HG03460 (cell line): ENCODE results near the gene ARMC9.

ENCODE experiments used
- ATAC-seq: cut with Tn5 transposase; IDR thresholded peaks from one replicate; pipeline ENCODE4 v1.9.1; 2021; ENCODE audit not compliant: unreplicated experiment

Gene ARMC9

DNA sequence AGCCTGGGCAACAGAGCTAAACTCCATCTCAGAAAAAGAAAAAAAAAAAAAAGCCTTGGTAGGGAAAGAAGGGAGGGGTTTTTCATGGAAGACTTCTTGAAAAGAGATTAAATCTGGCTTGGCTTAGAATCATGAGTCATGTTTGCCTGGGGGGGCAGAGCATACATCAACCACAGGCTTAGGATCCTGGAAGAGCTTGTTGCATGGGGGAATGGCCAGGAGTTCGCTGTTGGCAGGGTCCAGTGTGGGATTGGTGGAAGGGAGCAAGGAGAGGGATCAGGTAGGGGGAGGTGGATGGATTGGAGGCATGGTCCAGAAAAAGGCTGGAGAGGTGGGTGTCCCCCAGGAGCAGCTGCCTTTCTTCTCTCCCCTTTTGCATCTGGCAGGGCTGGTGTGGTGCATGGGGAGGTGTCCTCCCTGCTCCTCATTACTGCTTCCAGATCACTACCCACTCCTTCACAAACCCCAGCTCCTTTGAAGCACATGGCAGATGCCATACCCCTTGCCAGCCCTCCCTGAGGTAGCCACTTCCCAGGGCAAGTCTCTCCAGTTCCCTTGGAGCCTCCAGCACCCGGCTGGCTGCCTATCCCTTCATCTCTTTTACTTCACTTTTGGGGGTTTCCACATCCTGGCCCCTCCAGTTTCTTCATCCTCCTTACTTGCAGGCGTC is 2.5 kb downstream of the ARMC9 start:
- no peak for ATAC-seq

DNA sequence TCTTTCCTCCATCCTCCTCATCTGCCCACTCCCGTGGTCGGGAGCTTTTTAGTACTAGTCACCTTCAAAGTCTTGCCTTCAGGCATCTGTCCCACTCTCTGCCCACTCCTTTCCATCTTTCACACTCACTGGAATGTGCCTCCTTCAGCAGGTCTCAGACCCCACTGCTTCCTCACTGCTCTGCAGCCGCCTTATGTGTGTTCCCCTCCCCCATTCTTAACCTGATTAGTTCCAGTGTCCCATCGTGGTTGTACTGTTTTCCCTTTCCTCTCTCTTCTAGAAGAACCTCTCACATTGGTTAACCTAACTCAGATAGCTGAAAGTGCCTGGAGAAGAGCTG is 3.0 kb downstream of the ARMC9 start:
- no peak for ATAC-seq

DNA sequence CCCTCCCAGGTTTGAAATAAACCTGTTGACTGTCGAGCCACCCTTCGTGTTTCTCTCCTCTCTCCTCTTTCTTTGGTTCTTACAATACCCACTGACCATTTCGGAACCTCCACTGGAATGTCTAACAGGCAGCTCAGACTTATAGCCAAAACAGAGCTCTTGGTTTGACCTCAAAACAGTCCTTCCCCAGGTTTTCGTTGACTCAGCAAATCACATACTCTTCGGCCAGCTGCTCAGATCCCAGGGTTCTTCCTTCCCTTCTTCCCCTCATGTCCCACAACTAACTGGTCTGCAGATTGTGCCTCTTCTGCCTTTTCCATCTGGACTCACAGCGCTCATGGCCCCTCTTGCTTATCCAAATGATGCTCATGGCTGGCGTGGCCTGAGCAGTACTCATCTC is 4.7 kb downstream of the ARMC9 start:
- no peak for ATAC-seq

DNA sequence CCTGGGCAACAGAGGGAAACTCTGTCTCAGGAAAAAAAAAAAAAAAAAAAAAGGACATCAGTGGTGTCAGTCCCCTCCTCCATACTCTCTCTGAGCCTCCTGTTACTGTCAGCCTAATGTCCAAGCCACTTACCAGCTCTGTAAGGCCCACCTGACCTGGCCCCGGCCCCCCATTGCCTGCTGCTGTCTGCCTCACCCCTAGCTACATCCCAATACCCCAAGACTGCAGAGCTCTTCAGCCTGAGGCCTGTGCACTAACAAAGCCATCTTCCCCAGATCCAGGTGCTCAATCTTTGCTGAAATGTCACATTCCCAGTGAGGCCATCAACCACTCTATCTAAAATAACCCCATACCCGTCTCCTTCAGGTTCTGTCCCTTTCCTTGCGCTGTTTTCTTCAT is 5.7 kb downstream of the ARMC9 start:
- no peak for ATAC-seq

DNA sequence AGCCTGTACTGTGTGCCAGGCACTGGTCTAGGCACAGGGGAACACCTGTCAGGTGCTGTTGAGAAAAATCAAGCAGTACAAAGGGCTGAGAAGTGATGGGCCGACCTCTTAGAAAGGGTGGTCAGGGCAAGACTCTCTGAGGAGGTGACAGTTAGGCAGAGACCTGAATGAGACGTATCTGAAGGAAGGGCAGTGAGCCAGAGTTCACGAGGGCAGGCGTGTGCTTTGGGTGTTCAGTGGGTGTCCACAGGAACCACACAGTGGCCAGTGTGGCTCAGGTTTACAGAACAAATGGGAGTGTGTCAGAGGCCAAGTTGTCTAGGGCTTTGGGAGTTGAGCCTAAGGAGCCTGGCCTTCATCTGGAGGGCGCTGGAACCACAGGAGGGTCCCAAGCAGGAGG is 6.2 kb downstream of the ARMC9 start:
- ATAC-seq = no peak

DNA sequence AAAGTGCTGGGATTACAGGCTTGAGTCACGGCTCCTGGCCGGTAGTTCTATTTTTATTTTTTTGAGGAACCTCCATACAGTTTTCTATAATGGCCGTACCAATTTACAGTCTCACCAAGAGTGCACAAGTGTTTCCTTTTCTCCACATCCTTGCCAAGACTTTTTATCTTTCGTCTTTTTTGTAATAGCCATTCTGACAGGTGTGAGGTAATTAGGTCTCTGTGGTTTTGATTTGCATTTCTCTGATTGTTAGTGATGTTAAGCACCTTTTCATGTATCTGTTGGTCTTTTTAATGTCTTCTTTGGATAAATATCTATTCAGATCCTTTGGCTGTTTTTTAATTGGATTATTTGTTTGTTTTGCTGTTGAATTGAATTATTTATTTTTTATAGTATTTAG is 9.3 kb downstream of the ARMC9 start:
- no peak for ATAC-seq

DNA sequence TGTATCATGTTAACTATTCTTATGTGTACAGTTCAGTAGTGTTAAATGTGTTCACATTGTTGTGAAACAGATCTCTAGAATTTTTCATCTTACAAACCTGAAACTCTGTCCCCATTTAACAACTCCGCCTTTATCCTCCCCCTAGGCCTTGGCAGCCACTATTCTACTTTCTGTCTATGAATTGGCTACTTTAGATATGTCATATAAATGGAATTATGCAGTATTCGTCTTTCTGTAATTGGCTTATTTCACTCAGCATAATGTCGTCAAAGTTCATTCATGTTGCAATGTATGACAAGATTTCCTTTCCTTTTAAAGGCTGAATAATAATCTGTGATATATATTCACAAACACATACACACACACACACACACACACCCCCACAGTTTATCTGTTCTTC is 12.4 kb downstream of the ARMC9 start:
- no peak for ATAC-seq

DNA sequence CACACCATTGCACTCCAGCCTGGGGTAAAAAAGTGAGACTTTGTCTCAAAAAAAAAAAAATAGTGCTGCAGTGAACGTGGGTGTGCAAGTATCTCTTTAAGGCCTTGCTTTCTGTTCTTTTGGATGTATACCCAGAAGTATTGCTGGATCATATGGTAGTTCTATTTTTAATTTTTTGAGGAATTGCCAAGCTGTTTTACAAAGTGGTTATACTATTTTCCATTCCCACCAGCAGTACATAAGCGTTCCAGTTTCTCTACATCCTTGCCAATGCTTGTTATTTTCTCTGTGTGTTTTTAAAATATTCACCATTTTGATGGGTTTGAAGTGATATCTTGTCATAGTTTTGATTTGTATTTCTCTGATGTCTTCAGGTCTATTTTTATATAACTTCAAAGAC is 13.1 kb downstream of the ARMC9 start:
- ATAC-seq = no peak

DNA sequence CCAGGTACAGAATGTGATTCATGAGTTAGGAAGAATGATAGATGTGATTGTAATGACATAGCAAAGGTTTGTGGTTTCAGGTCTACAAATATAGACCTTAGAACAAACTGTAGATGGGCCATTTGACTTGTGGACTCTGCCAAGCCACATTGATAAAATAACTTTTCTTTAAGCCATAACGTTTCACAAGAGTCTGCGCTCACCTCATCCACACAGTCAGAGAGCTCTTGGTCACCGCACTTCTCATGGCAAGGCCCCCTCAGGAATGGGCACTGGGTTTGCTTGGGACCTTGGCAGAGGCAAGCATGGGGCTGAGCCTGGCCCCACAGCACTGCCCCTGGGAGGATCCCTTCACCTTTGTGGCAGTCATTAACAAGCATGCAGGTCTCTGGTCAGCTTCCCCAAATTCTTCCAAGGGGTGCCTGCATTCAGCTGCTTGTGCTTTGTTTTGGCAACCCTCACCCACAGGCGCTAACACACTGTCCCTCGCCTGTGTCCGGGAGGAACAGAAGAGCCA is 14.0 kb downstream of the ARMC9 start:
- ATAC-seq = no peak

DNA sequence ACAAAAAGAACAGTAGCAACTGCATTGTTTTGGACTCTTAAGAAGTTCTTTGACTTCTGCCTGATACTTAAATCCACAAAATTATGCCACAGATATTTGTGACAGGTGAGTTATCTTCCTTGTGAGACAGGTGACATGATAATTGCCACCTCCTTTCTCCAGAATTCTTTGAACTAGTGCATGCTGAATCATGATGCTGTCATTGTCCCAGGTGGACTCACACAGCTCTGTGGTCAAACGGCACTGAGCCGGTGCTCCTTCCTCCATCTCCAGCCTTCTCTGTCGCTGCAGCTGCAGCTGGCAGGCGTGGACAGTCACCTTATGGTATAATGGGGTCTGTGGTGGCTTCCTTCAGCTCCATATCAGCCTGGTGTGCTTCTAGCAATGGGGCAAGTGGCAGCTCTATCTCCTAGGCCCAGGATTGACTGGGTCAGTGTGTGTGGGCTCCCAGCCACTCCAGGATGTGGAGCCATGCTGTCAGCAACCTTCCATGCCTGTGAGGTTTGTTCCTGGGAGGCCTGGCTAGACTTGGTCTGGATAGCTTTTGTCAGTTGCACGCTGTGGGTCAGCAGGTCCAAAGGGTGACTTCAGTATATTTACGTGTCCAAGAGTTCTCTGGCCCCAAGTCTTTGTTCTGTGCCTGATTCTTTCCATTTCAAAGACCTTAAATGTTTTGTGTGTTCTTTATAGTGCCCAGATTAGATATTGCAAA is 15.7 kb downstream of the ARMC9 start:
- ATAC-seq = no peak

DNA sequence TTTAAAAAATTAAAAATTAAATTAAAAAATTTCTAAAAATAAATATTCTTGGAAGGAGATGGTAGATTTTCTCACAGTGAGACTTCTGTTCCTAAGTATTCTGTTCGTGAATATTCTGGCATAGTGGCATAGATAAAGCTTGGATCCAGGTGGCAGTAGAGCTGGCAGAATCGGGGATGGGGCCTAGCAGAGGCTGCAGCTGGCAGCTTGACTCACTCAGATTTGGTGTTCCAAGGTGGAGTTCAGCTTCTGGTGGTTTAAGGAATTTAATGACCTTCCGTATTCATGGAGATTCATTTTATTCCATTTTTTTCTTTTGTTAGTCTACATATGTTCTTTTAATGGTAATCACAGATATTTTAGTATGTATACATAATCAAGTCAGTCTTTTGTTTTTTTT is 19.9 kb downstream of the ARMC9 start:
- no peak for ATAC-seq

DNA sequence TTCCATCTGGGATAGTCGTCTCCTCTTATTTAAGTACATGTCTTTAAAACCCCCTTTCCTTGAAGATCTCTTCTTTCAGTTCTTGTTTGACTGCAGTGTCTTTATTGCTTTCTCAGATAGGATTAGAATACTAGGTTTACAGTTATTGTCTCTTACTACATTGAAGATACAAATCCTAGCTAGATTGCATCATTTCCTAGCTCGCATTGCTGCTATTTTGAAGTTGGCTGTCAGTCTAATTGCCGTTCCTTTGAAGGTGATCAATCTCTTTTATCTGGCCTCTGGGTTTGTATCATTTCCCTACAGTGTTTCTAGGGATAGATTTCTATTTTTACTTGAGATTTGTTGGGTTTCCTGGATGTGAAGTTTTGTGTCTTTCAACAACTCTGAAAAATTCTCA is 20.9 kb downstream of the ARMC9 start:
- no peak for ATAC-seq

DNA sequence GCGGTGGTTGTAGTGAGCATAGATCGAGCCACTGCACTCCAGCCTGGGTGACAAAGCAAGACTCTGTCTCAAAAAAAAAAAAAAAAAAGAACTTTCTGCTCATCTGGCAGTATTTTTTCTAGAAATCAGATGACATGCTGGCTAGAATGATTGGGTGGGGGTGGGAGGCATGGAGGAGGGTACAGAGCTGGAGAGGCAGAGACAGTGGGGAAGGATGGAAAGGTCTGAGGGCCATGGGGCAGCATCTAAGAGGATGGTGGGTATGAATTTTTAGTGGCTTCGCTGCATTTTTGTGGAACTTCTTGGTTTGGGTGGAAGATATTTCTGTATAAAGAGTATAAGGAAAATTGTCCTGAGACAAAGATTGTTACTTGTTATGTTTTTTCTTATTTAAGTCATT is 23.3 kb downstream of the ARMC9 start:
- no peak for ATAC-seq

DNA sequence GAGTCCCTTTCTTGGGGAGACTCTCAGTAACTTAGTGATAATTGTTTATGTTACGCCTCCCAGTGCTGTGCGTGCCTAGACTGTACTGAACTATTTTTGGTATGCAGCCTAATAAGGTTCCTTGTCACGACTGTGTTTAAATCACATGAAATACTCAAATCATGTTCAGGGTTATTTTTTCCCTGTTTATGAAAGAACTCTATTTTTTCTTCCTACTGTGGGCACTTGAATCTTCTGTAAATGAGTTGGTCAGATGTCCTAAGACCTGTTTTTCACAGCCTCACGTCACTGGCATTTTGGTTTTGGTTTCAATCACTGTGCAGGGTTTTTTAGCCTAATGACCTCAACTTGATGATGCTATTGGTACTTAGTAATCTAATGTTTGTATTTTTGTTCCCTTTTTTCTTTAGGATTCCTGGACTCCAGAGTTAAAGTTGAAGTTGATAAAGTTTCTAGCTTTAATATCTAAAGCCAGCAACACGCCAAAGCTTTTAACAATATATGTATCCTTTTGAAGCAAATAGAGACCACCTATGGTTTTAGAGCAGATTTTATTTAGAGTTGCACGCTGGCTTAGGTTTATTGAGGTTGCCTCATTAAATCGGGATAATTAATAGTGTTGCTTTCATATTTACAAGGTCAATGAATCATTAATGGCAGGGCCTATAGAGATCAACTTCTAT is 24.0 kb downstream of the ARMC9 start:
- ATAC-seq = no peak

DNA sequence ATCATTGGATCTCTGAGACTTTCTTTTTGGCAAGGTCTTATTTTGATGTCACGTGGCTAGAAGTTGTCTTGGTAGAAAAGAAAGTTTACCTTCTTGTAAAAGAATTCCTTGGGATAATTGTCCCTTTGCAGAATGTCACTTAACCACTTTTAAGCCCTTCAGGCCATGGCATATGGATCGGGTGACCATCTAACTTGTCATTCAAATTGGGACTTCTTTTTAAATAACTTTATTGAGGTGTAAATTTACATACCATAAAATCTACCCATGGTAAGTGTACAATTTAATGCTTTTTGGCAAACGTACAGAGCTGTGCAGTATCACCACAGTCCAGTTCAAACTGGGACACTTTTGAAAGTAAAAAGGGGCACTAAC is 24.6 kb downstream of the ARMC9 start:
- no peak for ATAC-seq

DNA sequence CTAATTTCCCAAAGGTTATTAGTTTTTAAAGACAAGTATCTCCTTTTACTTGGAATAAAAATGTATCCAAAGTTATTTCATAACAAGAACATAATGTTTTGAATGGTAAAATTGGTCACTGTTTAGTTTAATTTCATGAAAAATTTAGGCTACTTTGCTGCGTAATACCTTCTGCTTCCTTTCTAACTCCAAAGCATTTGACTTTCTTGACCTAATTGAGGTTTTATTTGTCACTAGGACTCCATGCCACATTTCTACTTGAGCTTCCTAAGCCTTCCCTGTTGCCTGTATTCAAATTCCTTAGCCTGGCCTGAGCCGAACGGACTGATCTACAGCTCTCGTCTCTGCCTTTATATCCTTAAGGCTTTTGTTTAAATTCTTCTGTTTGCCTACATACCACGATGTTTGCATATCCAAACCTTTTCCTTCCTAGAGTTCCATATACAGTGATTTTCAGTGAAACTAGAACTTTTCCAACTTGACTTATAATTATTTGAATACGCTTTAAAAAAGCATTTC is 25.1 kb downstream of the ARMC9 start:
- ATAC-seq = no peak

DNA sequence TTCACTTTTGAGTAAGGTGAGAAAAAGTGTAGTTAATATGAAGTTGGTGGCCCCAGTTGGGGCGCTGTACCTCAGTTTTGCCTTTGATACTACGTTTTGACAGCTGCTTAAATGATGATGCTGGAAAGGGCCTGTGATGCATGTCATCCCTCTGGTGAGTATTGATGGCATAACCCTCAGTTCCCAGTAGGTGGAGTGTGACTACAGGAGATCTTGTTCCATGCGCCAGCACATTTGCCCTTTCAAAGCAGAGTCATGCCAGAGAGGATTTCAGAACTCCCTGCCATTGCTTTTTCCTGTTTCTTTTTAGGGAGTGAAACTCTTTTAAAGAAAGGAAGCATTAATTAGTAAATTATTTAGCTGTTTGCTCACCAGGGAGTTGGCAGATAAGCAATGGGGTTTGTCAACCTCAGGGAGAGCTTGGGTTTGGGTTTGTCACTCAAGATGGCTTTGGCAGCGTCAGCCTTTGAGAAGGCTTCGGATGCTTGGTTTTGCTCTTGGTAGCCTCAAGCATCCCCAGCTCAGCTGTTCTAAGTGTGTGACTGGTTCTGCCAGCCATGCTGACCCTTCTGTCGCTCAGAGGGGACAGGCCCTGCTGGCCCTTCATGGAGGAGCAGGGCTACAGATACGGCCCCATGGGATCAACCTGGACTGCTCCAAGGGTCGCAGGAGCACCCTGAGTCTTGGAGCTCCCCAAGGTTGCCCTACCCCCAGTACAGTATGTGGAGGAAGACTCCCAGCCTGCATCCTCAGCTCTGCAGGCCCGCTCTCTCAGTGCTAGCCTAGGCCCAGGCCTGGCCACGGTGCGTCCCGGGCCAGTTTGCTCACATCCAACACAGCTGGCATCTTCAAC is 29.1 kb downstream of the ARMC9 start:
- peak; percentile 47 for ATAC-seq

DNA sequence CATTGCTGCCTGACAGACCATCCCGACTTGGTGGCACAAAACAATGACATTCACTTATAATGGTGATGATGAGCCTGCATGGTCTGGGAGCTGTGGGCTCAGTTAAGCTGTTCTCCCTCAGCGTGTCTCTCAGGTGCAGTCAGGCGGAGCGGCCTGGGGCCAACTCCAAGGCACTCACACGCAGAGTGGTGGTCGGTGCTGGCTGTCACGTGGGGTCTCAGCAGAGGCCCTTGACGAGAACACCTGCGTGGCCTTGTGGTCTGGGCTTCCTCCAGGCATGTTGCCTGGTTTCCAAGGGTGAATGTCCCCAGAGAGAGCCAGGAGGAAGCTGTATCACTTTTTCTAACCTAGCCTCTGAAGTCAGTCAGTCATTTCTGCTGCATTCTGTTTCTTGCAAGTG is 29.8 kb downstream of the ARMC9 start:
- peak; percentile 85 for ATAC-seq

DNA sequence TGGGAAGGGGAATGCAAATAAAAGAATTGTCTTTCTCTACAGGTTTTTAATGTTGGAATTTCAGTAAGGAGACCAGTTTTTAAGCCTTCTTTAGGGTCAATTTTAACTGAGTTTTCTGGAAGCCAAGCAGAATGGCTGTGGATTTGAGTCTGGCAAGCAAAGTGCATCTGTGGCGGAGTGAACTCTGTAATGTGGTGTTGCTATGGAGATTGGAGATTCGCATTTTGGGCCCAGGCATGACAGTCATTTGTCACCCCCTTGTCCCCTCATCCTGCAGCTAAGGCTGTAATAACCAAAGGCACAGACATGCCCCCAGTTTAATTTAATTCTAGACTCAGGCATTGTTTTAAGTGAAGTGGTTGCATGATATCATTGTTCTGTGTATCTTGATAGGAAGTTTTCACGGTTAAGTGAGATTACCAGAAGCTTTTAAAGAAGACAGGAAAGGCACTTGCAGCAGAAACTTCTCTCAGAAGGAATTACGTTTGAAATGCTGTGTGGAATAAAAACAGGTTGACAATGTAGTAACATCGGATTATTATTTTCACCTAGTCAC is 30.6 kb downstream of the ARMC9 start:
- ATAC-seq = no peak

DNA sequence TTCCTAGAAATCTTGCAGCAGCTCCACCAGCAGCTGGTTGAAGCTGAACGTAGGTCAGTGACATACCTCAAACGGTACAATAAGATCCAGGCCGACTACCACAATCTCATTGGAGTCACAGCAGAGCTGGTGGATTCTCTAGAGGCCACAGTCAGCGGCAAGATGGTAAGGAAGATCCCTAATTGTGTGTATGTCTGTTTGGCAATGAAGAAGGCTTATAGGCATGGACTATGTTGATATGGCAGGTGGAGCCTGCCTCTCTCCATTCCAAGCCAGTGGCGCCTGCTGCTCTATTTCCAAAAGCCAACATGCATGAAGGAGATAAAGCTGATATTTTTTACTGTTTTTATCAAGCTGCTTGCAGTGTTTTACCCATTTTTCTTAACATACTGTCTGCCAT is 36.8 kb downstream of the ARMC9 start:
- no peak for ATAC-seq

DNA sequence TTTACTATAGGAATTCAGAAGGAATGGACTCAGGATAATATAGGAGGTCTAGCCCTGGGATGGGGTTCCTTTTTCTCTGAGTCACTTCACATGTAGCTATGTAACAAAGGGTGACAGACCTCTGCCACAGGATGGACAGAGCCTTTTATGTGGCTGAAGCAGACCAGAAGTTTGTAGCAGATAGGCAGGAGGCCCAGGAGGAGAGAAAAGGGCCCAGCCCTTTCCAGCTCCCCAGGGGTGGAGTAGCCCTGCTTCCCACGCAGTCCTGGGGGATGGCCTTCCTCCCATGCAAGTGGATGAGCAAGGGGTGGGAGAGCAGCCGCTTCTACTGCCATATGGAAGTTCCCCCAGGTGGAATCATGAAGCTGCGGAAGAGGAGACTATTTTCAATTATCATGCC is 40.3 kb downstream of the ARMC9 start:
- no peak for ATAC-seq
